ENCODE data around the gene MAPRE3. TPM values are rescaled to one million over a fixed set of nuclear protein-coding genes. Genes with fewer than 3 reads are reported as not detected.

MAPRE3 gene
- total RNA-seq, 4 donors from 2014 or later, result 4.2 to 14.9 (median 5.9) TPM

DNA sequence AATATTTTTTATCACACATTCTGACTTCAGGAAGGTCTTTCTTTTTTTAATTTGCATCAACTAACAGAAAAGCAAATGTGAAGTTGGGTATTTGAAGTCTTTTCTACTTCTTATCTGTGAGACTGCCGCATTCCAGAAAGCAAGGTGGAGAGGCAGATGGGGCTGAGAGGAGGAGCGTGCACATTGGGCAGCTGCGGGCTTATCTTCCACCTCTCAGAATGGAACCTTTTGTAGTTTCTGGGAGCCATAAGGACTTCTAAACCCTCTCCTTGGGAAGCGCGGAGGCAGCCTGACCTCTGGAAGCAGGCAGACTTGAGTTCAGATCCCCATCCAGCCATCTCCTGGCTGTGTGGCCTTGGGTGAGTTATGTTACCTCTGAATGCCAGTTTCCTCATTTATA, 3.9 kb downstream of the MAPRE3 start:
- H3K36me3 ChIP-seq, result no peaks in the 10 kb centered on the region
- H3K9me3 ChIP-seq, result no peaks in the 10 kb centered on the region
- no peak overlapping the region for H3K27ac ChIP-seq
- H3K27me3 ChIP-seq, result no peaks in the 10 kb centered on the region
- TF ChIP-seq, protein P1, sequence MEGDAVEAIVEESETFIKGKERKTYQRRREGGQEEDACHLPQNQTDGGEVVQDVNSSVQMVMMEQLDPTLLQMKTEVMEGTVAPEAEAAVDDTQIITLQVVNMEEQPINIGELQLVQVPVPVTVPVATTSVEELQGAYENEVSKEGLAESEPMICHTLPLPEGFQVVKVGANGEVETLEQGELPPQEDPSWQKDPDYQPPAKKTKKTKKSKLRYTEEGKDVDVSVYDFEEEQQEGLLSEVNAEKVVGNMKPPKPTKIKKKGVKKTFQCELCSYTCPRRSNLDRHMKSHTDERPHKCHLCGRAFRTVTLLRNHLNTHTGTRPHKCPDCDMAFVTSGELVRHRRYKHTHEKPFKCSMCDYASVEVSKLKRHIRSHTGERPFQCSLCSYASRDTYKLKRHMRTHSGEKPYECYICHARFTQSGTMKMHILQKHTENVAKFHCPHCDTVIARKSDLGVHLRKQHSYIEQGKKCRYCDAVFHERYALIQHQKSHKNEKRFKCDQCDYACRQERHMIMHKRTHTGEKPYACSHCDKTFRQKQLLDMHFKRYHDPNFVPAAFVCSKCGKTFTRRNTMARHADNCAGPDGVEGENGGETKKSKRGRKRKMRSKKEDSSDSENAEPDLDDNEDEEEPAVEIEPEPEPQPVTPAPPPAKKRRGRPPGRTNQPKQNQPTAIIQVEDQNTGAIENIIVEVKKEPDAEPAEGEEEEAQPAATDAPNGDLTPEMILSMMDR (IDR thresholded peaks at IDR 0.05), result no peak
- TF ChIP-seq POLR2A (IDR thresholded peaks at IDR 0.05), result no peak
- peaks cover 0 to 19% (median 0%) of the 10 kb centered on the region in 4 donors for H3K4me1 ChIP-seq
- H3K4me3 ChIP-seq, result no peak overlapping the region
- DNase-seq, result no peak

DNA sequence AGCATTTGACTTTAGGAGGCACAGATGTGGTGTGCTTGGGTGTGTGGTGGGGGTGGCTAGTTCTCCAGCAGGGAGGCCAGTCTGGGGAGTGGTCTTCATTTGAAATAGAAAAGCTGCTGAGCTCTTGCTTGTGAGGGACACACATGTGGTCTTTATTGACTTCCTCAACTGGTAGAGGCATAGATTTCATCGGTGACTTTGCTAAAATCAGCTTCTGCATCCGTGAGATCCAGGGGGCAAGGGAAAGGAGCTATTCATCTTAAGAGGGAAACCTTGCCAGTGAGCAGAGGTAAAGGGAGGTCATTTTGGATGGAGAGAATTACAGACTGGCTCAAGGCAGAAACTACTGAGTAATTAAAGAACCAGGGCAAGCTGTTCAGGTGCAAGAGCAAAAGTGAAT, 4.7 kb downstream of the MAPRE3 start:
- Histone ChIP-seq H3K27me3 (no peaks in the 10 kb centered on the region), H3K4me1 (peaks cover 0 to 16% (median 0%) of the 10 kb centered on the region in 4 donors), H3K4me3 (no peak overlapping the region), H3K36me3 (no peaks in the 10 kb centered on the region), H3K27ac (no peak overlapping the region), H3K9me3 (no peaks in the 10 kb centered on the region)
- TF ChIP-seq, protein P1 (IDR thresholded peaks at IDR 0.05), result no peak
- TF ChIP-seq POLR2A (IDR thresholded peaks at IDR 0.05), result no peak
- no peak for DNase-seq

DNA sequence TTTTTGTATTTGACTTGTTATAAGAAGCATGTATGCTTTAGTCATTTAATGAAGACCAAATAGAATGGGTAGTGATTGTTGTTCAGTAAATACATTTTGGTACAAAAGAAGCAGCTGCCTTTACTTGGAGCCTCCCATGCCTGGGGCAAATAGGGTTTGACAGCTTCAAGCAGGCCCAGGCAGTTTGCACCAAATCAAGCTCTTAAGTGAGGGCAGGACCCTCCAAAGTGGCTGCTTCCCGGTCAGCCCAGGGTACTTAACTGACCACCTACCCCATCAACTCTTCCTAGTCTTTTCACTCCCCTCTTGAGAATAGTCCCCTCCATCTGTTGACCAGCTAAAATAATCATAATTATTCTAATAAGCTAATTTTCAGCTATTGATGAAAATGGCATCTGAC, 5.2 kb downstream of the MAPRE3 start:
- TF ChIP-seq POLR2A (IDR thresholded peaks at IDR 0.05), result no peak
- TF ChIP-seq, protein P1 (IDR thresholded peaks at IDR 0.05), result no peak
- Histone ChIP-seq H3K27ac (no peak overlapping the region), H3K36me3 (no peaks in the 10 kb centered on the region), H3K4me3 (no peak overlapping the region), H3K9me3 (no peaks in the 10 kb centered on the region), H3K27me3 (no peaks in the 10 kb centered on the region), H3K4me1 (peaks cover 0 to 12% (median 0%) of the 10 kb centered on the region in 4 donors)
- DNase-seq, result no peak

DNA sequence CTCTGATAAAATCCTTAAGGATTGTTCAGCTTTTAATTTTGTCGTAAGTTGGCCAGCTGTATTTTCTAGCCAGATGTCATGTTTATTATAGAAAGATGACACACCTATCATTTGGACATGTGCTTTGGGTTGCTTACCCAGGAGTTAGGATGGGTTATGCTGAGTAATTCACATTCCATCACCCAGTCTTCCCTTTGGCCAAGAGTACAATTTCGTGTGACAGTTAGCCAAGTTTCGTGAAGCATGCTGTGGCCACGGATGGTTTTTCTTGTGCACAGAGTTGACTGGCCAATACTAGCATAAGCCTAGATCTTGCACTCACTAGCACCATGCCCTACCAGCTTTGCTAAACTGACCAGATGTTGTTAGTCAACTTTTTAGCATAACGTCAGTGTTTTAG, 5.8 kb downstream of the MAPRE3 start:
- TF ChIP-seq, protein P1 (IDR thresholded peaks at IDR 0.05), result no peak
- TF ChIP-seq POLR2A (IDR thresholded peaks at IDR 0.05), result no peak
- Histone ChIP-seq H3K4me1 (peaks cover 0 to 6% (median 0%) of the 10 kb centered on the region in 4 donors), H3K36me3 (no peaks in the 10 kb centered on the region), H3K4me3 (no peak overlapping the region), H3K27me3 (no peaks in the 10 kb centered on the region), H3K9me3 (no peaks in the 10 kb centered on the region), H3K27ac (no peak overlapping the region)
- DNase-seq, result no peak

DNA sequence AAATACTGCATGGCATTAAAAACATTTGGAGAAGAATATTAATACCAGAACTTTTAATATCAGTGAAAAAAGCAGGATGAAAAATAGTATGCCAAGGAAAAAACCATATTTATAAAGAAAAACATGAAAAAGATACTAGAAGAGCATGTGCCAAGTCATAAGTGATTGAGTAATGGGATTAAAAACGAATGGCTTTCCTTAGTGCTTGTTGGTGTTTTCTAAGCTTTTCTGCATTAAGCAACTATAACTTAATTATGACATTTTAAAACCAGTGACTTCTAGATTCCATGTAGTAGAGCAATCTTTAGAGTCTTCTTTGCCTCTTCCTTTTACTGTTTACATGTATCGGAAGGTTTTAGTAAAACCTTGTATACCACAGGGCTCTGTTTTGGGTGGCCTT, 6.6 kb downstream of the MAPRE3 start:
- H3K36me3 ChIP-seq, result no peaks in the 10 kb centered on the region
- no peak overlapping the region for H3K4me3 ChIP-seq
- no peaks in the 10 kb centered on the region for H3K27me3 ChIP-seq
- TF ChIP-seq POLR2A (IDR thresholded peaks at IDR 0.05), result no peak
- TF ChIP-seq, protein P1 (IDR thresholded peaks at IDR 0.05), result no peak
- peaks cover 0 to 10% (median 0%) of the 10 kb centered on the region in 4 donors for H3K4me1 ChIP-seq
- H3K9me3 ChIP-seq, result no peaks in the 10 kb centered on the region
- no peak overlapping the region for H3K27ac ChIP-seq
- DNase-seq, result no peak

DNA sequence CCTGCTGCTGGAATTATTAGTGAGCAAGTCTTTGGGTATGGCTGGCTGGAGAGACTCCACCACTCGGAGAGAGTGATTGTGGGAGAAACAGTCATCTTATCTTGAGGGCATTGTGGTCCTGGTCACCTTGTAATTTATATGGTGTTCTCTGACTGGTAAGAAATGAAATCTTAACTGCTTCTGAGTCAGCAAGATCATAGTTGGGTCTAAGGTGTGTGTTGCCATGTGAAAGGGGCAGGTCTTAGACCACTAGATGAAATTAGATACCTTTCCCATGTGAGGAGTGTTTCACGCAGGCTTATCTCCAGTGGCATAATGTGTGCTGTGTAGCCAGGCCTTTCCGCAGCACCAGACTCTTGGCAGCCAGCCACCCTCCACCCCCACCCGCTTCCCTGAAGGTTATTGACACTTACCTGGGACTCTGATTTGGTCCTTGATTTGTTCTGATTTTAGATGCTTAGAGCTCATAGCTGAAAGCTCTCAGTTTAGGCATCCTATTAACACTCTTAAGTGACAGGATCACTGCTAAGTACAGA, 7.7 kb downstream of the MAPRE3 start:
- no peaks in the 10 kb centered on the region for H3K36me3 ChIP-seq
- peaks cover 0 to 9% (median 0%) of the 10 kb centered on the region in 4 donors for H3K4me1 ChIP-seq

More for the DNA sequence above, 7.7 kb downstream of the MAPRE3 start:
- TF ChIP-seq, protein P1 (IDR thresholded peaks at IDR 0.05), result no peak
- no peak for TF ChIP-seq POLR2A (IDR thresholded peaks at IDR 0.05)
- peak in 2 of 3 donors; percentile 66 to 69 for DNase-seq
- Histone ChIP-seq H3K4me3 (no peak overlapping the region), H3K9me3 (no peaks in the 10 kb centered on the region), H3K27me3 (no peaks in the 10 kb centered on the region), H3K27ac (no peak overlapping the region)

All from Peyer's patch (tissue), 4 donors.